IMR-90 (cell line): ENCODE data around the gene ADAMTS5. TPM values are rescaled to one million over a fixed set of nuclear protein-coding genes. Genes with fewer than 3 reads are reported as not detected.

Experiments used
- ATAC-seq: fragments of 200-7000 bp; cut with Tn5 transposase; 2 replicates; pipeline ENCODE4 v1.9.1; 2020; ENCODE audit warnings: low read depth, mild to moderate bottlenecking, moderate library complexity
- BruUV-seq: library from RNA; stranded (reverse); fragments of 400-500 nt; replicated peaks from 2 replicates; lab custom pipeline; 2021; lab: Mats Ljungman, UMichigan
- CTCF ChIA-PET: fragments of 300-600 bp; formaldehyde crosslinking; extraction: SDS; loops from one replicate; lab custom pipeline; 2021; ENCODE audit warnings: antibody characterized with exemption; lab: Yijun Ruan, JAX
- POLR2A ChIA-PET: fragments of 300-600 bp; sonication (Branson Sonifier 250); formaldehyde crosslinking; loops from one replicate; lab custom pipeline; 2022; ENCODE audit warnings: antibody characterized with exemption; ENCODE audit not compliant: unreplicated experiment; lab: Charles Lee
- DNase-seq: peaks from one replicate; pipeline ENCODE4 v3.0.0; 2013
- H2AFZ ChIP-seq: replicated peaks from 2 replicates; pipeline ENCODE3; 2013; ENCODE audit warnings: low read length, mild to moderate bottlenecking; ENCODE audit not compliant: poor library complexity
- H2AK5ac ChIP-seq: 2 replicates; pipeline ENCODE4 v1.6.1; 2013; ENCODE audit warnings: low read depth, low read length, inconsistent platforms
- H2AK9ac ChIP-seq: replicated peaks from 2 replicates; pipeline ENCODE3; 2013; ENCODE audit warnings: mild to moderate bottlenecking, low read depth, low read length, moderate library complexity; ENCODE audit not compliant: poor library complexity
- H2BK120ac ChIP-seq: 2 replicates; pipeline ENCODE4 v1.6.1; 2013; ENCODE audit warnings: low read depth, low read length, inconsistent platforms
- H2BK15ac ChIP-seq: 3 replicates; pipeline ENCODE4 v1.6.1; 2013; ENCODE audit warnings: low read depth, low read length, inconsistent platforms
- H2BK20ac ChIP-seq: 2 replicates; pipeline ENCODE4 v1.6.1; 2013; ENCODE audit warnings: low read depth, mild to moderate bottlenecking, inconsistent platforms, low read length, moderate library complexity
- H2BK5ac ChIP-seq: 2 replicates; pipeline ENCODE4 v1.6.1; 2013; ENCODE audit warnings: mild to moderate bottlenecking, low read depth, low read length, inconsistent platforms; ENCODE audit not compliant: poor library complexity, severe bottlenecking
- H3K14ac ChIP-seq: replicated peaks from 2 replicates; pipeline ENCODE4 v1.6.1; 2013; ENCODE audit warnings: low read depth, low read length, inconsistent platforms
- H3K18ac ChIP-seq: 2 replicates; pipeline ENCODE4 v1.6.1; 2013; ENCODE audit warnings: low read depth, low read length, control low read depth
- H3K23ac ChIP-seq: 2 replicates; pipeline ENCODE4 v1.6.1; 2013; ENCODE audit warnings: low read depth, low read length, inconsistent platforms
- H3K27ac ChIP-seq: 2 replicates; pipeline ENCODE4 v1.5.1; 2013; ENCODE audit warnings: mild to moderate bottlenecking, control low read depth, low read length; ENCODE audit not compliant: insufficient read depth
- H3K27me3 ChIP-seq: 2 replicates; pipeline ENCODE4 v1.6.1; 2013; ENCODE audit warnings: low read length; ENCODE audit not compliant: control insufficient read depth, insufficient read depth
- H3K36me3 ChIP-seq: 2 replicates; pipeline ENCODE4 v1.6.1; 2013; ENCODE audit warnings: low read length, mixed read lengths; ENCODE audit not compliant: control insufficient read depth, insufficient read depth
- H3K4ac ChIP-seq: 2 replicates; pipeline ENCODE4 v1.6.1; 2013; ENCODE audit warnings: low read depth, low read length, inconsistent platforms
- H3K4me1 ChIP-seq: 2 replicates; pipeline ENCODE4 v1.6.1; 2013; ENCODE audit warnings: low read length, mixed read lengths; ENCODE audit not compliant: control insufficient read depth, insufficient read depth
- H3K4me2 ChIP-seq: 2 replicates; pipeline ENCODE4 v1.6.1; 2013; ENCODE audit warnings: low read depth, mild to moderate bottlenecking, control low read depth, low read length, moderate library complexity
- H3K4me3 ChIP-seq: 2 replicates; pipeline ENCODE4 v1.5.1; 2013; ENCODE audit warnings: low read depth, mild to moderate bottlenecking, control low read depth, low read length, moderate library complexity; ENCODE audit not compliant: insufficient read depth
- H3K56ac ChIP-seq: 2 replicates; pipeline ENCODE4 v1.6.1; 2013; ENCODE audit warnings: low read length, inconsistent platforms; ENCODE audit not compliant: insufficient read depth; ENCODE audit errors: extremely low read depth
- H3K79me1 ChIP-seq, 2 experiments: 2 replicates each; pipeline ENCODE4 v1.6.1; 2013; ENCODE audit warnings: low read length in 2 of 2, inconsistent platforms in 1 of 2, low read depth in 1 of 2
- H3K9ac ChIP-seq: 2 replicates; pipeline ENCODE4 v1.6.1; 2013; ENCODE audit warnings: low read depth, low read length, control low read depth
- H3K9me1 ChIP-seq: 2 replicates; pipeline ENCODE4 v1.6.1; 2013; ENCODE audit warnings: low read length, inconsistent platforms; ENCODE audit not compliant: insufficient read depth
- H3K9me3 ChIP-seq: 2 replicates; pipeline ENCODE4 v1.6.1; 2013; ENCODE audit warnings: low read length; ENCODE audit not compliant: control insufficient read depth, insufficient read depth
- H4K20me1 ChIP-seq: 2 replicates; pipeline ENCODE4 v1.6.1; 2013; ENCODE audit warnings: low read length, inconsistent platforms; ENCODE audit not compliant: insufficient read depth
- H4K5ac ChIP-seq: 2 replicates; pipeline ENCODE4 v1.6.1; 2013; ENCODE audit warnings: mild to moderate bottlenecking, low read depth, low read length, control low read depth
- H4K8ac ChIP-seq, 2 experiments: 2 replicates each; pipeline ENCODE4 v1.6.1; 2013; ENCODE audit warnings: low read depth in 2 of 2, low read length in 2 of 2, control low read depth in 1 of 2, inconsistent platforms in 1 of 2
- H4K91ac ChIP-seq: 2 replicates; pipeline ENCODE4 v1.6.1; 2013; ENCODE audit warnings: low read depth, low read length, inconsistent platforms; ENCODE audit not compliant: insufficient read depth
- CEBPB ChIP-seq: IDR thresholded peaks from 2 replicates; pipeline ENCODE4 v1.6.1; 2012; ENCODE audit warnings: low read depth, low read length, improper control_type of control experiment
- CHD1 ChIP-seq: IDR thresholded peaks from 2 replicates; pipeline ENCODE4 v1.6.1; 2012; ENCODE audit warnings: low read depth, low read length, improper control_type of control experiment
- CTCF ChIP-seq: conservative IDR thresholded peaks from 2 replicates; pipeline ENCODE4 v1.5.1; 2012; ENCODE audit warnings: mild to moderate bottlenecking, low read depth, low read length, improper control_type of control experiment
- ELK1 ChIP-seq: fragments of 150-350 bp; IDR thresholded peaks from 2 replicates; pipeline ENCODE4 v1.6.1; 2016; ENCODE audit warnings: low read depth, mild to moderate bottlenecking, low read length, moderate library complexity, borderline replicate concordance
- MXI1 ChIP-seq: IDR thresholded peaks from 2 replicates; pipeline ENCODE4 v1.6.1; 2012; ENCODE audit warnings: low read depth, mild to moderate bottlenecking, low read length, moderate library complexity, borderline replicate concordance
- POLR2A ChIP-seq: IDR thresholded peaks from 2 replicates; pipeline ENCODE4 v1.6.1; 2012; ENCODE audit warnings: mild to moderate bottlenecking, low read depth, low read length
- RAD21 ChIP-seq: IDR thresholded peaks from 2 replicates; pipeline ENCODE4 v1.6.1; 2012; ENCODE audit warnings: low read length, improper control_type of control experiment
- RFX5 ChIP-seq: IDR thresholded peaks from 2 replicates; pipeline ENCODE4 v1.8.0; 2012; ENCODE audit warnings: low read depth, mild to moderate bottlenecking, low read length, moderate library complexity
- SMC3 ChIP-seq: fragments of 150-350 bp; IDR thresholded peaks from 2 replicates; pipeline ENCODE4 v1.6.1; 2016; ENCODE audit warnings: low read depth, mild to moderate bottlenecking, antibody characterized with exemption, low read length, moderate library complexity
- WGBS, 2 experiments: methylation state at CpG; one replicate each; pipeline versions ENCODE4 v1.1.5 to v1.1.7; 2013; ENCODE audit warnings: missing lambda C conversion rate in 2 of 2; ENCODE audit not compliant: insufficient read length in 1 of 2; ENCODE audit errors: extremely low coverage in 2 of 2; 5-methylcytosine and 5-hydroxymethylcytosine counted together
- dilution Hi-C: fragments of 300-500 bp; cut with HindIII; formaldehyde crosslinking; loops from one replicate; pipeline ENCODE4 v1.14.3; 2018; ENCODE audit warnings: low sequenced_read_pairs; ENCODE audit not compliant: unreplicated experiment
- in situ Hi-C: fragments of 300-500 bp; cut with MboI; formaldehyde crosslinking; loops from 3 replicates; pipeline ENCODE4 v1.14.3; 2019; ENCODE audit warnings: low sequenced_read_pairs, inconsistent platforms, mixed read lengths
- intact Hi-C: fragments of 100-400 bp; cut with micrococcal nuclease; formaldehyde crosslinking; loops from 2 replicates; pipeline ENCODE4 v1.10.0; 2022
- polyA plus RNA-seq, 3 experiments: library from polyadenylated mRNA; depleted of rRNA; stranded (reverse); fragments of >200 nt; gene quantifications; 2 replicates each; pipeline ENCODE4 v1.2.3, GENCODE V29; 2012; ENCODE audit warnings: low replicate concordance in 1 of 3
- total RNA-seq: library from RNA; depleted of rRNA; stranded (reverse); fragments of >200 nt; gene quantifications from 2 replicates; pipeline ENCODE4 v1.2.3, GENCODE V29; 2012

ADAMTS5 gene
- total and polyA plus RNA-seq, 2 of the 4 experiments (the other 2 are of a cell fraction), result 0.54 to 0.58 TPM

- no peaks in the 10 kb centered on the region for H4K20me1 ChIP-seq
- no peak overlapping the region for H2AK9ac ChIP-seq
- no peak overlapping the region for H3K14ac ChIP-seq
- no peaks in the 10 kb centered on the region for H3K79me1 ChIP-seq
- ATAC-seq (no peak), DNase-seq (no peak)
- H4K5ac ChIP-seq, result no peak overlapping the region
- TF ChIP-seq CHD1 (no peak), CEBPB (no peak), ELK1 (no peak), POLR2A (no peak), MXI1 (no peak), RFX5 (no peak), CTCF (no peak), SMC3 (no peak), RAD21 (no peak)
- H2BK20ac ChIP-seq, result no peak overlapping the region
- no peak overlapping the region for H3K4me2 ChIP-seq
- no peak overlapping the region for H3K18ac ChIP-seq
- no peak overlapping the region for H3K4ac ChIP-seq
- no peak overlapping the region for H2BK15ac ChIP-seq
- no TSS peak for BruUV-seq
- no peak overlapping the region for H3K4me3 ChIP-seq
- no peak overlapping the region for H3K23ac ChIP-seq
- H4K91ac ChIP-seq, result no peak overlapping the region
- dilution Hi-C loops, result no loop called here
- no peak overlapping the region for H2AFZ ChIP-seq
- H3K4me1 ChIP-seq, result no peaks in the 10 kb centered on the region
- no CpG with 5 or more reads among the region's 1 CpG for WGBS, 2 experiments
- no peak overlapping the region for H3K9ac ChIP-seq
- intact Hi-C loops, result no loop called here
- no peaks in the 10 kb centered on the region for H3K9me1 ChIP-seq
- H2BK5ac ChIP-seq, result no peak overlapping the region
- no peak overlapping the region for H2AK5ac ChIP-seq
- POLR2A ChIA-PET, result no interaction called here
- H2BK120ac ChIP-seq, result no peak overlapping the region
- no peaks in the 10 kb centered on the region for H3K27me3 ChIP-seq
- no peak overlapping the region for H3K27ac ChIP-seq
- CTCF ChIA-PET, result no interaction called here
- H4K8ac ChIP-seq, result no peak overlapping the region
- in situ Hi-C loops, result no loop called here
- H3K56ac ChIP-seq, result no peak overlapping the region
- peaks cover 7% of the 10 kb centered on the region for H3K9me3 ChIP-seq
- H3K36me3 ChIP-seq, result no peaks in the 10 kb centered on the region
Observed at GRCh38 chr21:26874347-26874746, 92.5 kb downstream of the ADAMTS5 start.
